Thoracic aorta (tissue), 2 donors: ENCODE data around the gene MYO9A. TPM values are rescaled to one million over a fixed set of nuclear protein-coding genes. Genes with fewer than 3 reads are reported as not detected.

ENCODE experiments used
- ATAC-seq: fragments of 150-250 bp; one replicate; pipeline ENCODE4 v1.8.0; 2017; ENCODE audit warnings: low read depth; ENCODE audit not compliant: insufficient number of reproducible peaks, low FRiP score
- DNase-seq: peaks from one replicate; pipeline ENCODE4 v3.0.0-alpha.2; 2020; ENCODE audit warnings: low spot score
- H3K27ac ChIP-seq, 2 donors: fragments of 200-600 bp; sonication (generic); 1 replicate in 1 of 2; 2 replicates in 1 of 2; pipeline ENCODE4 v1.5.1; 2016; ENCODE audit warnings: mild to moderate bottlenecking in 2 of 2, moderate library complexity in 2 of 2
- H3K27me3 ChIP-seq: fragments of 200-600 bp; sonication (generic); replicated peaks from 2 replicates; pipeline ENCODE4 v1.6.0; 2016; ENCODE audit warnings: mild to moderate bottlenecking; ENCODE audit not compliant: insufficient read depth
- H3K36me3 ChIP-seq: fragments of 200-600 bp; sonication (generic); one replicate; pipeline ENCODE4 v1.5.1; 2016
- H3K4me1 ChIP-seq, 2 donors: fragments of 200-600 bp; sonication (generic); 1 replicate in 1 of 2; 2 replicates in 1 of 2; pipeline versions ENCODE4 v1.5.1 to v1.6.0; 2016; ENCODE audit warnings: low read depth in 2 of 2, mild to moderate bottlenecking in 1 of 2; ENCODE audit not compliant: control insufficient read depth in 1 of 2
- H3K4me3 ChIP-seq: fragments of 200-600 bp; sonication (generic); 2 replicates; pipeline ENCODE4 v1.5.1; 2016; ENCODE audit warnings: mild to moderate bottlenecking
- H3K9me3 ChIP-seq: fragments of 200-600 bp; sonication (generic); 2 replicates; pipeline ENCODE4 v1.5.1; 2016
- CTCF ChIP-seq: fragments of 200-600 bp; sonication (generic); IDR thresholded peaks from one replicate; pipeline ENCODE4 v1.5.1; 2019; ENCODE audit warnings: antibody characterized with exemption
- total RNA-seq, 2 donors: library from RNA; depleted of rRNA; stranded (reverse); fragments of >200 nt; gene quantifications; one replicate each; pipeline versions ENCODE4 v1.1.0 to v1.2.3, GENCODE V29; 2016

The MYO9A gene
- total RNA-seq, 2 donors from 2014 or later, result 48.2 to 57.4 TPM

GRCh38 chr15:71811752-71812735 lies 305.9 kb downstream of the MYO9A start:
- TF ChIP-seq CTCF, result no peak
- H3K9me3 ChIP-seq, result no peaks in the 10 kb centered on the region
- no peak overlapping the region for H3K27ac ChIP-seq
- no peaks in the 10 kb centered on the region for H3K36me3 ChIP-seq
- H3K27me3 ChIP-seq, result no peaks in the 10 kb centered on the region
- ATAC-seq (no peak), DNase-seq (no peak)
- no peak overlapping the region for H3K4me3 ChIP-seq
- H3K4me1 ChIP-seq, result peaks cover 0 to 12% of the 10 kb centered on the region in 2 donors

GRCh38 chr15:71811036-71811736 lies 306.8 kb downstream of the MYO9A start:
- Histone ChIP-seq H3K36me3 (no peaks in the 10 kb centered on the region), H3K4me1 (peaks cover 0 to 20% of the 10 kb centered on the region in 2 donors), H3K27me3 (no peaks in the 10 kb centered on the region), H3K4me3 (no peak overlapping the region), H3K9me3 (no peaks in the 10 kb centered on the region), H3K27ac (no peak overlapping the region)
- no peak for TF ChIP-seq CTCF
- ATAC-seq (no peak), DNase-seq (no peak)

DNA sequence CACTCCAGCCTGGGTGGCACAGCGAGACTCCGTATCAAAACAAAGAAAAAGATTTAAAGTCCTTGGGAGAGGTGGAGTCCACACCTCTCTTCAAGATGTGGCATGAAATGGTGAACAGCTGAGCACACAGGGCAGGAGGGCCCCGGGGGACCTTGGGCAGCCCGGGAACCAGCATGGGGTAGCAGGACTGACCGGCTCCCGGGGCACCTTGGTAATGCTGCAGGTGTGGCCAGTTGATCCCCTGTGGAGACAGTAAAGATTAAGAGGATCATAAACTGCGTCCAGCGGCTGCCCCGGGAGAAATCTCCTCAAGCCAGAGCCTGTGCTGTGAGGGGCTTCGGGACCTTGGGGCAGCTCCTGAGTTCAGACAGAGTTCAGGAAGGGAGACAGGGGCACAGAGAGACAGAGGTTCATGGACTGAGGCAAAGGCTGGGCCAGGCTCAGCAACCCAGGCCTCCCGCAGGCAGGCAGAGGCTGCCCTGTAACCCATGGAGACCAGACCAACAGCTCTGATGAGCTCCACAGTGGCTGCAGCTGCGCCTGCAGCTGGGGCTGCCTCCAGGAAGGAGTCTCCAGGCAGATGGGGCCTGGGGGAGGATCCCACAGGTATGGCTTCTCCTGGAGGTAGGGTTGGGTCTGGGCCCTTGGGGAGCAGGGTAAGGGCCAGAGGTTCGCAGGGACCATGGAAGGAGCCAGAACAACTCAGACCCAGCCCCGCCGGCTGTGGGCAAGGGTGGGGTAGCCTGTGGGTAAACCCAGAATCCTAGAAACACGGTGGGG lies 307.5 kb downstream of the MYO9A start, which contains the start of gene NR2E3:
Gene NR2E3 (plus strand): TSS at position 299 of the 780 bp plus-strand sequence. CDS start 190 bp downstream, at position 489.
- no peak within 1 kb of the TSS for H3K27ac ChIP-seq
- H3K4me3 ChIP-seq, result no peak within 1 kb of the TSS
- H3K4me1 ChIP-seq, result peaks cover 0 to 23% of the 10 kb centered on the region in 2 donors
- TF ChIP-seq CTCF, result no peak
- ATAC-seq (no peak), DNase-seq (no peak)
- H3K36me3 ChIP-seq, result no peaks in the 10 kb centered on the region
- H3K9me3 ChIP-seq, result no peaks in the 10 kb centered on the region
- no peaks in the 10 kb centered on the region for H3K27me3 ChIP-seq

DNA sequence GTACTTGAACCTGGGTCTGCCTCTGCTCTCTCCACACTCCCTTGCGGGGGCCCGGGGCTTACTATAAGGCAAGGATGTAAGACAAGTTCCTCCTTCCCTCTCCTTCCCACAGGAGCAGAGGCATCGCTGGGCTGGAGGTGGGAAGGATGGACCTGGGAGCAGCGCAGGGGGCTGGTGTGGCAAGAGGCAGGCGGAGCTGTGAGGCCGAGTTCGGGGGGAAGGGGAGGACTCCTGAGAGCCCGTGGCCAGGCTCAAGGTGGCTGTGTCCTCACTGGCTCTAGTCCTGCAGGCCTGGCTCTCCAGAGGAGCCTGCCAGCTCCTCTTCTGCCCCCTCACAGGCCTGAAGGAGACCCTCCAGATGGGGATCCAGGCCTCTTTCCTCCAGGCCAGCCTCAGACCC lies 308.6 kb downstream of the MYO9A start:
- DNase-seq (no peak), ATAC-seq (no peak)
- H3K36me3 ChIP-seq, result no peaks in the 10 kb centered on the region
- peaks cover 0 to 23% of the 10 kb centered on the region in 2 donors for H3K4me1 ChIP-seq
- TF ChIP-seq CTCF, result no peak
- H3K9me3 ChIP-seq, result no peaks in the 10 kb centered on the region
- no peaks in the 10 kb centered on the region for H3K27me3 ChIP-seq
- no peak overlapping the region for H3K4me3 ChIP-seq
- no peak overlapping the region for H3K27ac ChIP-seq
